WTC11 (cell line): Measurements from ENCODE around the gene EHD2. TPM values are rescaled to one million over a fixed set of nuclear protein-coding genes. Genes with fewer than 3 reads are reported as not detected.

Experiments used
- ATAC-seq: fragments of 200-7000 bp; cut with Tn5 transposase; 2 replicates; pipeline ENCODE4 v1.10.0; 2021; ENCODE audit warnings: mild to moderate bottlenecking, moderate library complexity
- CTCF ChIA-PET: fragments of 300-600 bp; sonication (Branson Sonifier 250); formaldehyde crosslinking; loops from one replicate; lab custom pipeline; 2021; ENCODE audit warnings: antibody characterized with exemption; lab: Charles Lee
- POLR2A ChIA-PET: fragments of 350-600 bp; sonication (Branson Sonifier 250); formaldehyde crosslinking; loops from one replicate; lab custom pipeline; 2021; ENCODE audit warnings: antibody characterized with exemption; lab: Charles Lee
- DNase-seq: peaks from one replicate; pipeline ENCODE4 v3.0.0; 2021; ENCODE audit warnings: low spot score
- H3K27ac Mint-ChIP-seq: 2 replicates; pipeline ENCODE4 v1.8.0; 2021; ENCODE audit warnings: mixed read lengths
- H3K27me3 Mint-ChIP-seq: 2 replicates; pipeline ENCODE4 v1.8.0; 2021; ENCODE audit warnings: low read depth, mild to moderate bottlenecking, moderate library complexity, mixed read lengths
- H3K36me3 Mint-ChIP-seq: 2 replicates; pipeline ENCODE4 v1.8.0; 2021; ENCODE audit warnings: mixed read lengths
- H3K4me1 Mint-ChIP-seq: 2 replicates; pipeline ENCODE4 v1.8.0; 2022; ENCODE audit warnings: mixed read lengths
- H3K4me3 Mint-ChIP-seq: 2 replicates; pipeline ENCODE4 v1.8.0; 2021; ENCODE audit warnings: mild to moderate bottlenecking, moderate library complexity, mixed read lengths
- H3K9me3 Mint-ChIP-seq: 2 replicates; pipeline ENCODE4 v1.8.0; 2021; ENCODE audit warnings: mixed read lengths
- CREB1 ChIP-seq: sonication (generic); formaldehyde crosslinking; IDR thresholded peaks from 2 replicates; pipeline ENCODE4 v1.8.0; 2023; ENCODE audit warnings: mild to moderate bottlenecking, missing genetic modification reagents
- ETV6 ChIP-seq: sonication (generic); formaldehyde crosslinking; IDR thresholded peaks from 2 replicates; pipeline ENCODE4 v1.8.1; 2022; ENCODE audit warnings: mild to moderate bottlenecking, missing genetic modification reagents
- FOXK1 ChIP-seq: sonication (generic); formaldehyde crosslinking; IDR thresholded peaks from 2 replicates; pipeline ENCODE4 v1.8.0; 2022; ENCODE audit warnings: mild to moderate bottlenecking, moderate library complexity, missing genetic modification reagents
- JUN ChIP-seq: sonication (generic); formaldehyde crosslinking; IDR thresholded peaks from 2 replicates; pipeline ENCODE4 v1.8.0; 2023; ENCODE audit warnings: mild to moderate bottlenecking, missing genetic modification reagents
- NFATC4 ChIP-seq: fragments of 250-450 bp; sonication (Bioruptor Pico); IDR thresholded peaks from 2 replicates; pipeline ENCODE4 v1.9.0; 2021; ENCODE audit warnings: mild to moderate bottlenecking
- NFE2L1 ChIP-seq: sonication (generic); formaldehyde crosslinking; IDR thresholded peaks from 2 replicates; pipeline ENCODE4 v1.8.1; 2023; ENCODE audit warnings: missing genetic modification reagents
- NR1H2 ChIP-seq: sonication (generic); formaldehyde crosslinking; IDR thresholded peaks from 2 replicates; pipeline ENCODE4 v1.9.0; 2021; ENCODE audit warnings: mild to moderate bottlenecking, moderate library complexity, missing genetic modification reagents
- SMAD3 ChIP-seq: sonication (generic); formaldehyde crosslinking; IDR thresholded peaks from 2 replicates; pipeline ENCODE4 v1.8.0; 2022; ENCODE audit warnings: missing genetic modification reagents, mild to moderate bottlenecking, borderline replicate concordance
- TCF7 ChIP-seq: sonication (generic); formaldehyde crosslinking; IDR thresholded peaks from 2 replicates; pipeline ENCODE4 v1.8.0; 2022; ENCODE audit warnings: mild to moderate bottlenecking, low read depth, missing genetic modification reagents, moderate library complexity
- total RNA-seq: library from RNA; stranded (reverse); gene quantifications from 3 replicates; pipeline ENCODE4 v1.2.3, GENCODE V29; 2021
- TF ChIP-seq, protein P1 (sequence below): sonication (generic); formaldehyde crosslinking; IDR thresholded peaks from 2 replicates; pipeline ENCODE4 v1.8.0; 2022; ENCODE audit warnings: missing genetic modification reagents
- TF ChIP-seq, protein P2 (sequence below): sonication (generic); formaldehyde crosslinking; IDR thresholded peaks from 2 replicates; pipeline ENCODE4 v1.8.1; 2023; ENCODE audit warnings: mild to moderate bottlenecking, missing genetic modification reagents, moderate library complexity
- TF ChIP-seq, protein P3 (sequence below): sonication (generic); formaldehyde crosslinking; IDR thresholded peaks from 2 replicates; pipeline ENCODE4 v1.8.0; 2023; ENCODE audit warnings: missing genetic modification reagents
- TF ChIP-seq, protein P4 (sequence below): sonication (generic); formaldehyde crosslinking; conservative IDR thresholded peaks from 2 replicates; pipeline ENCODE4 v1.8.1; 2022; ENCODE audit warnings: mild to moderate bottlenecking, missing genetic modification reagents
- TF ChIP-seq, protein P5 (sequence below): sonication (generic); formaldehyde crosslinking; IDR thresholded peaks from 2 replicates; pipeline ENCODE4 v1.8.1; 2023; ENCODE audit warnings: mild to moderate bottlenecking, missing genetic modification reagents, moderate library complexity

The EHD2 gene
- total RNA-seq, 1 experiment from 2014 or later: 11.8 TPM

DNA sequence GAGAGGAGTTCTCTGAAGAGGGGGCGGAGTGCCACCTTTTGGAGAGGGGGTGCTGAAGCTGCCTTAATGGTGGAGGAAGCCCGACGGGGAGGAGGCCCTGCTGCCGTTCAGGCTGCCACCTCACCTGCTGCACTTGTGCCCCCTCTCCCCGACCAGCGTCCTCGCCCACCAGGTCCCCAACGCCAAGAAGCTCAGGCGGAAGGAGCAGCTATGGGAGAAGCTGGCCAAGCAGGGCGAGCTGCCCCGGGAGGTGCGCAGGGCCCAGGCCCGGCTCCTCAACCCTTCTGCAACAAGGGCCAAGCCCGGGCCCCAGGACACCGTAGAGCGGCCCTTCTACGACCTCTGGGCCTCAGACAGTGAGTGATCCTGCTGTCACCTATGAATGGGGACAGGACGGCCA lies 37.5 kb downstream of the EHD2 start:
- Mint-ChIP-seq H3K36me3 (peaks cover 56% of the 10 kb centered on the region), H3K4me3 (no peak overlapping the region)
- POLR2A ChIA-PET: no interaction called here

DNA sequence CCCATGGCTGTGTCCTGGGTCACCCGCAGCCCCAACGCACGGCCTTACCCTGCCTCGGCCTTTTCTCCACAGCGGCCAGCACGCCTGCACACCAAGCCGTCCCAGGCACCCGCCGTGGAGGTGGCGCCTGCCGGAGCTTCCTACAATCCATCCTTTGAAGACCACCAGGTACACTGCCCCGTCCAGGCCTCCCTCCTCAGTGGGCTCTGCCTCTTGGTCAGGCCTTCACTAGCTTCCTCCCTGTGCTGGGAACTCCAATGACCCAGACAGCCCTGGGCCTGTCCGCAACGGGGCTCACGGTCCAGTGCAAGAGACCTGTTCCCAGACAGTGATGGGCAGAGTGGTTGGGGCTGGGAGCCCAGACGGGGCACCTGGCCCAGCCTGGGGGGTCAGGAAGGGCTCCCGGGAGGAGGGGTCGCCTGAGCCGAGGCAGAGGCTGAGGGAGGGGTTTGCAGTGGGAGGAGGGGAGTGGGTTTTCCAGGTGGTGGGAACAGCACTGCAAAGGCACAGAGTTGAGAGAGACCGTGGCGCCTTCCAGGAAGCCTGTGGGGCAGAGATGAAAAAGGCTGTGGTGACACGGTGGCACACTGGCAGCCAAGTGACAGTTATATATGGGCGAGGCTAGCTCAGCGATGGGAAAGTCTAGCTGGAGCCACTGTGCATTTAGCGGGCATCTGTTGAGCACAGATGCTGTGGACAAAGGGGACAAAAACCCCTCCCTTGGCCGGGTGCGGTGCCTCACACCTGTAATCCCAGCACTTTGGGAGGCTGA lies 39.4 kb downstream of the EHD2 start:
- Mint-ChIP-seq H3K27me3 (no peaks in the 10 kb centered on the region), H3K4me3 (no peak overlapping the region), H3K36me3 (peaks cover 67% of the 10 kb centered on the region)
- POLR2A ChIA-PET: interaction anchor here (0.8 kb wide), 1 partner anchor 9 kb away, joined by 4 read pairs; no protein-coding TSS in a partner anchor
- TF ChIP-seq, protein P1, sequence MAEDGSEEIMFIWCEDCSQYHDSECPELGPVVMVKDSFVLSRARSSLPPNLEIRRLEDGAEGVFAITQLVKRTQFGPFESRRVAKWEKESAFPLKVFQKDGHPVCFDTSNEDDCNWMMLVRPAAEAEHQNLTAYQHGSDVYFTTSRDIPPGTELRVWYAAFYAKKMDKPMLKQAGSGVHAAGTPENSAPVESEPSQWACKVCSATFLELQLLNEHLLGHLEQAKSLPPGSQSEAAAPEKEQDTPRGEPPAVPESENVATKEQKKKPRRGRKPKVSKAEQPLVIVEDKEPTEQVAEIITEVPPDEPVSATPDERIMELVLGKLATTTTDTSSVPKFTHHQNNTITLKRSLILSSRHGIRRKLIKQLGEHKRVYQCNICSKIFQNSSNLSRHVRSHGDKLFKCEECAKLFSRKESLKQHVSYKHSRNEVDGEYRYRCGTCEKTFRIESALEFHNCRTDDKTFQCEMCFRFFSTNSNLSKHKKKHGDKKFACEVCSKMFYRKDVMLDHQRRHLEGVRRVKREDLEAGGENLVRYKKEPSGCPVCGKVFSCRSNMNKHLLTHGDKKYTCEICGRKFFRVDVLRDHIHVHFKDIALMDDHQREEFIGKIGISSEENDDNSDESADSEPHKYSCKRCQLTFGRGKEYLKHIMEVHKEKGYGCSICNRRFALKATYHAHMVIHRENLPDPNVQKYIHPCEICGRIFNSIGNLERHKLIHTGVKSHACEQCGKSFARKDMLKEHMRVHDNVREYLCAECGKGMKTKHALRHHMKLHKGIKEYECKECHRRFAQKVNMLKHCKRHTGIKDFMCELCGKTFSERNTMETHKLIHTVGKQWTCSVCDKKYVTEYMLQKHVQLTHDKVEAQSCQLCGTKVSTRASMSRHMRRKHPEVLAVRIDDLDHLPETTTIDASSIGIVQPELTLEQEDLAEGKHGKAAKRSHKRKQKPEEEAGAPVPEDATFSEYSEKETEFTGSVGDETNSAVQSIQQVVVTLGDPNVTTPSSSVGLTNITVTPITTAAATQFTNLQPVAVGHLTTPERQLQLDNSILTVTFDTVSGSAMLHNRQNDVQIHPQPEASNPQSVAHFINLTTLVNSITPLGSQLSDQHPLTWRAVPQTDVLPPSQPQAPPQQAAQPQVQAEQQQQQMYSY: no peak
- no peak for TF ChIP-seq CREB1 (CRISPR knock-in tag)
- TF ChIP-seq, all 79 proteins: peak for 0
- ATAC-seq (no peak), DNase-seq (no peak)
- H3K27ac Mint-ChIP-seq: no peak overlapping the region
- CTCF ChIA-PET: interaction anchor here (0.6 to 4.8 kb wide), 4 partner anchors 11 to 237 kb away, joined by 3 to 26 read pairs (median 4); no protein-coding TSS in a partner anchor
- no peaks in the 10 kb centered on the region for H3K4me1 Mint-ChIP-seq
- H3K9me3 Mint-ChIP-seq: no peaks in the 10 kb centered on the region

More for the DNA sequence above, 37.5 kb downstream of the EHD2 start:
- Mint-ChIP-seq H3K9me3 (no peaks in the 10 kb centered on the region), H3K27me3 (no peaks in the 10 kb centered on the region), H3K27ac (no peak overlapping the region)
- CTCF ChIA-PET: interaction anchor here (0.9 kb wide), 1 partner anchor 38 kb away, joined by 3 read pairs; no protein-coding TSS in a partner anchor
- no peak for TF ChIP-seq NFATC4 (CRISPR knock-in tag)
- TF ChIP-seq ETV6 (CRISPR knock-in tag): no peak
- no peak for TF ChIP-seq SMAD3 (CRISPR knock-in tag)
- TF ChIP-seq, protein P2, sequence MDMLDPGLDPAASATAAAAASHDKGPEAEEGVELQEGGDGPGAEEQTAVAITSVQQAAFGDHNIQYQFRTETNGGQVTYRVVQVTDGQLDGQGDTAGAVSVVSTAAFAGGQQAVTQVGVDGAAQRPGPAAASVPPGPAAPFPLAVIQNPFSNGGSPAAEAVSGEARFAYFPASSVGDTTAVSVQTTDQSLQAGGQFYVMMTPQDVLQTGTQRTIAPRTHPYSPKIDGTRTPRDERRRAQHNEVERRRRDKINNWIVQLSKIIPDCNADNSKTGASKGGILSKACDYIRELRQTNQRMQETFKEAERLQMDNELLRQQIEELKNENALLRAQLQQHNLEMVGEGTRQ (CRISPR knock-in tag): no peak
- TF ChIP-seq, protein P3, sequence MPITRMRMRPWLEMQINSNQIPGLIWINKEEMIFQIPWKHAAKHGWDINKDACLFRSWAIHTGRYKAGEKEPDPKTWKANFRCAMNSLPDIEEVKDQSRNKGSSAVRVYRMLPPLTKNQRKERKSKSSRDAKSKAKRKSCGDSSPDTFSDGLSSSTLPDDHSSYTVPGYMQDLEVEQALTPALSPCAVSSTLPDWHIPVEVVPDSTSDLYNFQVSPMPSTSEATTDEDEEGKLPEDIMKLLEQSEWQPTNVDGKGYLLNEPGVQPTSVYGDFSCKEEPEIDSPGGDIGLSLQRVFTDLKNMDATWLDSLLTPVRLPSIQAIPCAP (CRISPR knock-in tag): no peak
- TF ChIP-seq, protein P4, sequence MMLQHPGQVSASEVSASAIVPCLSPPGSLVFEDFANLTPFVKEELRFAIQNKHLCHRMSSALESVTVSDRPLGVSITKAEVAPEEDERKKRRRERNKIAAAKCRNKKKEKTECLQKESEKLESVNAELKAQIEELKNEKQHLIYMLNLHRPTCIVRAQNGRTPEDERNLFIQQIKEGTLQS (CRISPR knock-in tag): no peak
- TF ChIP-seq NR1H2: no peak
- no peak for TF ChIP-seq NFE2L1 (CRISPR knock-in tag)
- no peak for TF ChIP-seq JUN (CRISPR knock-in tag)
- TF ChIP-seq, protein P5, sequence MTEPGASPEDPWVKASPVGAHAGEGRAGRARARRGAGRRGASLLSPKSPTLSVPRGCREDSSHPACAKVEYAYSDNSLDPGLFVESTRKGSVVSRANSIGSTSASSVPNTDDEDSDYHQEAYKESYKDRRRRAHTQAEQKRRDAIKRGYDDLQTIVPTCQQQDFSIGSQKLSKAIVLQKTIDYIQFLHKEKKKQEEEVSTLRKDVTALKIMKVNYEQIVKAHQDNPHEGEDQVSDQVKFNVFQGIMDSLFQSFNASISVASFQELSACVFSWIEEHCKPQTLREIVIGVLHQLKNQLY (CRISPR knock-in tag): no peak
- no peak for TF ChIP-seq TCF7
- TF ChIP-seq FOXK1: no peak
- TF ChIP-seq, all 79 proteins: peak for 0
- ATAC-seq (no peak), DNase-seq (no peak)
- peaks cover 5% of the 10 kb centered on the region for H3K4me1 Mint-ChIP-seq
